HG02884 (cell line): ENCODE results near the gene MAGI1.

Experiments
- ATAC-seq: cut with Tn5 transposase; IDR thresholded peaks from one replicate; pipeline ENCODE4 v1.9.1; 2021; ENCODE audit warnings: mild to moderate bottlenecking, moderate library complexity; ENCODE audit not compliant: unreplicated experiment

MAGI1 gene

GRCh38 chr3:65978116-65978515 lies 60.6 kb downstream of the MAGI1 start:
- no peak for ATAC-seq

- ATAC-seq, result no peak
Measured at GRCh38 chr3:65975032-65975431, 63.7 kb downstream of the MAGI1 start.

- no peak for ATAC-seq
Measured at GRCh38 chr3:65974509-65974908, 64.2 kb downstream of the MAGI1 start.

- no peak for ATAC-seq
Measured at GRCh38 chr3:65972765-65973164, 66.0 kb downstream of the MAGI1 start.

- no peak for ATAC-seq
Measured at GRCh38 chr3:65971293-65972252, 67.1 kb downstream of the MAGI1 start.

GRCh38 chr3:65968996-65969395 lies 69.7 kb downstream of the MAGI1 start:
- no peak for ATAC-seq

GRCh38 chr3:65967451-65967850 lies 71.3 kb downstream of the MAGI1 start:
- ATAC-seq, result no peak

GRCh38 chr3:65964838-65965237 lies 73.9 kb downstream of the MAGI1 start:
- no peak for ATAC-seq

- ATAC-seq, result peak; percentile 97
Measured at GRCh38 chr3:65963787-65964677, 74.7 kb downstream of the MAGI1 start.

- ATAC-seq, result no peak
Measured at GRCh38 chr3:65961733-65962132, 77.0 kb downstream of the MAGI1 start.

- no peak for ATAC-seq
Measured at GRCh38 chr3:65961128-65961527, 77.6 kb downstream of the MAGI1 start.

- ATAC-seq, result no peak
Measured at GRCh38 chr3:65960087-65960486, 78.6 kb downstream of the MAGI1 start.

GRCh38 chr3:65958216-65958615 lies 80.5 kb downstream of the MAGI1 start:
- no peak for ATAC-seq

GRCh38 chr3:65955792-65956477 lies 82.8 kb downstream of the MAGI1 start:
- no peak for ATAC-seq

- ATAC-seq, result no peak
Measured at GRCh38 chr3:65953881-65954733, 84.6 kb downstream of the MAGI1 start.

GRCh38 chr3:65953301-65953812 lies 85.4 kb downstream of the MAGI1 start:
- ATAC-seq, result no peak

GRCh38 chr3:65952842-65953241 lies 85.9 kb downstream of the MAGI1 start:
- no peak for ATAC-seq

- ATAC-seq, result no peak
Measured at GRCh38 chr3:65951836-65952505, 86.7 kb downstream of the MAGI1 start.
